HG03159 (cell line): ENCODE results near the gene ZBTB16.

ENCODE experiments used
- ATAC-seq: cut with Tn5 transposase; IDR thresholded peaks from one replicate; pipeline ENCODE4 v1.9.1; 2021; ENCODE audit warnings: mild to moderate bottlenecking, moderate library complexity; ENCODE audit not compliant: unreplicated experiment

ZBTB16 gene

DNA sequence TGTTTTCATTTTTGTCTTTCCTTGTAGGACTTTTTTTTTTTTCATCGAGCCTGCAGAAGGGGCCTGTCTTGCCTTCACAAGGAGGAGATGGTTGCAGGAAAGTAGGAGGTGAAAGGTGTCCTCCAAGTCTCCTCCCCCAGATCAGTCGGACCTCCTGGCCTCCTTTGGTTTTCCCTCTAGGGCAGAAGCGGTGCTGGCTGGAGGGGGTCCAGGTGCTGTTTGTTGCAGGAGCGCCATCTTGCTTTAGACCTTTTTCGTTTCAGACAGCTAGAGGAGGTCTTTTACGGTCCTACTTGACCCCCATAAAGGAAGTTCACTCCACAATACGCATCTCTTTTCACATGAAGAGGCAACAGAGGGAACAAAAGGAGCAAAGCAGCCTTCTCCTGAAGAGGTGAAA is 66.0 kb downstream of the ZBTB16 start:
- ATAC-seq, result no peak

DNA sequence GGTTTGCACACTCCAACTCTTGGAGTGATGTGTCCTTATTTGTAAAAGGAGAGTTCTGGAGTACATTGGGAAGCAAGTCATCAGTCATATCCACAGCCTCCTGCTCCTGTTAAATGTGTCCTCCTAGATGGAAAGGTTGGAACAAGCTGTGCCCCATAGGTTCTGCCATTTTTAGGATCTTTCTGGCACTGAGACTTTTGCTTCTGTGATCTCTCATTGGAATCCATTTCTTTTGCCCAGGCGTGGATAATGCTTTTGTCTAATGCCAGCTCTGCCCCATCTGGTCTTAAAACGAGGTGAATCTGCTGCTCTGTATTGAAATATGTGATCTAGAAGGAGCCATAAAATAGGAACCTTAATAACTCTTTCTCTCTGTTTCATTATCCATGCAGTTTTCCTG is 66.4 kb downstream of the ZBTB16 start:
- no peak for ATAC-seq

DNA sequence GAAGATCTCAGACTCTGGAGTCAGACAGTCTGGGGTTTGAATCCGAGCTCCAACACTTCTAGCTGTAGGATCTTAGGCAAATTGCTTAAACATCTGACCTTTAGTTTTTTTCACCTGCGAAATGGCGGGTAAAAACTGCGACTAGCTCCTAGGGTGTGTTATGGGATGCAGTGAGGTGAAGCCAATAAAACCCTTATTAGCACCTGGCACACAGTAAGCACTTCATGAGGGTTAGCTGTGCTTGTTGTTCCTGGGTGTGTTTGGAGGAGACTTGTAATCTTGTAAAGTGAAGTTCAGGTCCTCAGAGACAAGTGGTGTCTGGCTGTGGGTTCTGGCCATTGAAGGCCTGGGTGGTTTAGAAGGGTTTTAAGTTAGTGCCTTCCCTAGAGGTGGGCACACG is 68.9 kb downstream of the ZBTB16 start:
- no peak for ATAC-seq

DNA sequence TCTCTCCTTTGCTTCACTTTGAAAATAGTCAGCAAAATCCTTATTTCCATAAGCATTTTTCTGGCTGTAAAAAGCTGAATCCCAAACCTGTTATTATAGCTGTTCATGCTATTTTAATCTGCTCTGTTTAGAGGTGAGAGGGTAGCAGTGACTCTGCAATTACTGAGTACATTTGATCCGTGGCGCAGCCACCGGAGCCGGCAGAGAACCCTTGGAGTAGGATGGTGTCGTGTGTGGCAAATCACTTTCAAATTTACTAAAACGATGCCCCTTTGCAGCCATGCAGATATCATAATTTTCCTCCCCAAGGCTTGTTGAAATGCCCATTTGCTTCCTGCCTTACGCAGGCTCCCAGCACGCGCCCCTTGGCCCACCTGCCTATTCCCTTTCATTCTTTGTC is 69.6 kb downstream of the ZBTB16 start:
- no peak for ATAC-seq

DNA sequence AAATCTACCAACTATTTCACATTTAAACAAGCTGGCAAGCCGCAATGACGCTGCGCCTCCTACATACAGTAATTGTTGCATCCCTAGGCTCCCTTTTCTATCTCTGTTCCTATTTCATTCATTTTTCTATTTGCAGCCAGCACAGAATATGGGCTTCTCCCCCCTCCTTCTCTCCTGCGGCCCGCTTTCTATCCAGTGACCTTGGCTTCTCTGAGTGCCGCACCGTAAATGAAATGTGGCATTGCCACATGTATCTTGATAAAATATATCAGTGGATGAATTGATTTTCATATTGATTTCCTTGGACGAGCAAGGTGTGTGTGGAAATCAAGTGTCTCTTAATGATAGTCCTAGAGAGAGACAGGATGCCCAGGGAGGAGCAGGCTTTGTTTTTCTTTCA is 70.2 kb downstream of the ZBTB16 start:
- ATAC-seq, result no peak

DNA sequence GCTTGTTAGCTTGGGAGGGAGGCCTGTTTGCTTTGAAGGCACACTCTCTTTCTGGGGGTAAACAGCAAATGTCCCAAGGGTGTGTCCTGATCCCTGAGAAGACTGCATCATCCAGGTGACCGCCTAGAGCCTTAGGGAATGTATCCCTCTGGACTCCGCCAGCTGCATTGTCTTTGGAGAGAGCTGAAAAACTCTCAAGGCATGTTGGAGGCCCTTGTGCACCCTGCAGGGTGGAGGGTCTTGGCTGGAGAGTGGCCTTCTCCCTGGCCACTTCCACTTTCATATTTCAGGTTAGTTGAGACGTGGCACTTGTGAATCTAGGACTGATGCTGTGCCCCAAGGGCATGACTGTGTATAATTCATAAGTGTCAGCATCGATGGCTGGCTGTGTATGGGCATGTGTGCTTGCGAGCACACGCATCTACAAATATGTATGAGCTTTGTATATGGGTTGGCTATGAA is 70.6 kb downstream of the ZBTB16 start:
- ATAC-seq, result no peak

DNA sequence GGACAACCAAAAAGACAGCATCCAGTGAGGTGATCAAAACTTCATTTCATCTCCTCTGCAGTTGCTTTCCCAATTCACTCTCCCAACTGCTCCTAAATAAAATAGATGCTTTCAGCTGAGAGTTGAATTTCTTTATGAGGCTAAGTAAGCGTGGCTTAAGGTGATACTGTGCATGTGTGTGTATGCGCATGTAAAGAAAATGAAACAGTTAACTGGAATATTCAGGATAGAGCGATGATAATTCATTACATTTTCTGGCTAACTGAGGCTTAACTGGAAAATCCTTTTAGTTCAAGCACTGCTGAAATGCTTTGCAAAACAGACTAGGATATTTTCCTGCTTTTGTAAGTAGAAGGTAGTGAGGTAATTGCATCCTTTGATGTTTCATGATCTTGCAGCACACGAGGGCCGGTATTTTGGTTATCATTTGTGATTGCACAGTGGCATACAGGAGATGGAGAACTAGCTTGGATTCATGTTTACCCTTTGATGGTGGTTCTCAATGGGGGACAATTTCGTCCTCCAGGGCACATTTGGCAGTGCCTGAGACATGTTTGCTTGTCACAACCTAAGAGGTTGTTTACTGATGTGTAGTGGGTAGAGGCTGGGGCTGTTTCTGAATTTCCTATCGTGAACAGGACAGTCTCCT is 71.2 kb downstream of the ZBTB16 start:
- no peak for ATAC-seq

DNA sequence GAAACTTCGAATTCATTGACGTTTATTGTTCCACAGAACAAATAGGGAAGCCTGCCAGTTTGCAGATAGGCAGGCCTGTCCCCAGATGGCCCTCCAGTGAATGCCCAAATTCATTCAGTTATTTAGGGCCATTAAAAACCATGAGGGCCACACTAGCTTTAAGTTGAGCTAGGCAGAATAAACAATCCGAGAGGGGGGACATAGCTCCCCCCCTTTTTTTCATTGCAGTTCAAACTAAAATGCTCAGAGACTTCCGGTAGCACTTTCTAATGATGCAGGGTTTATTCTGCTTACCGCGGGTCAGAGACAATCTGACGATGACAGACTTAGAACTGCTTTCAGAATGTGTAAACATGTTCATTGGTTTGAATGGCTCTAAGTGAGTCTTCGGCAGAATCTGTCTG is 72.0 kb downstream of the ZBTB16 start:
- no peak for ATAC-seq

DNA sequence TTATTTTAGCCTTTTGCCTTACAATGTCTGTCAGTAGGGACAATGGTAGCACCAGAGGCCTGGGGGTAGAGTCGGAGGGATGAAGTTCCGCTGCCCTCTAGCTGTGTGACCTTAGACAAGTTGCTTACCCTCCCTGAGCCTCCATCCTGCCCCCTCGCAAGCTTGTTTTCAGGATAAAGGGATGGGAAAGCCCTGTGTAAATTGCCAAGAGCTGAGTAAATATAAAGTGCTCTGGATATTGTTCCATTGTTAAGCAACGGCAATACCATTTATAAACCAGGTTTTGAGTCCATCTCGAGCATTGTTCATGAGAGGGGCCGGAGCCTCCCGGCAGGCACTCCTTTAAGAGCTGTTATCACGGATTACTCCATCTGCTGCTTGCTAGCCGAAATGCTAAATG is 72.9 kb downstream of the ZBTB16 start:
- ATAC-seq, result no peak

DNA sequence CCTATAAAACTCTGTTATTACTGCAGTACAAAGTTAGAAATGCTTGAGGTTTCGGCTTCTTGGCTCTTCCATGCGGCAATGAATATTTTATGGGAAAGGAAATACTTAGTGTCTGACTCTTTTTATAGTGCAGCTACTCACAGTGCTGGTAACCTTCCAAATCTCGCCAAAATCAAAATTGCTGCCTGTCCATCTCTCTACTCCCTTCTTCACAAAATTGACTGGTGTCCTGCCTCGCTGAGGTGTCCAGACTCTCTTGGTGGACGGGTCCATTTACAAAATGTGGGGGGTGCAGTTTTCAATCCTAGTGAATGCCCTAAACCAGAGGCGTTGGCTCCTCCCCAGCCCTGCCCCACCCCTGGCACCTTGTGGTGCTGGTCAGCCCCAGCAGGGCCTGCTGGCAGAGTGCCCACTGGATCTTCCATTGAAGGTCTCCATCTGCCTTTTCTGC is 73.5 kb downstream of the ZBTB16 start:
- ATAC-seq, result no peak

DNA sequence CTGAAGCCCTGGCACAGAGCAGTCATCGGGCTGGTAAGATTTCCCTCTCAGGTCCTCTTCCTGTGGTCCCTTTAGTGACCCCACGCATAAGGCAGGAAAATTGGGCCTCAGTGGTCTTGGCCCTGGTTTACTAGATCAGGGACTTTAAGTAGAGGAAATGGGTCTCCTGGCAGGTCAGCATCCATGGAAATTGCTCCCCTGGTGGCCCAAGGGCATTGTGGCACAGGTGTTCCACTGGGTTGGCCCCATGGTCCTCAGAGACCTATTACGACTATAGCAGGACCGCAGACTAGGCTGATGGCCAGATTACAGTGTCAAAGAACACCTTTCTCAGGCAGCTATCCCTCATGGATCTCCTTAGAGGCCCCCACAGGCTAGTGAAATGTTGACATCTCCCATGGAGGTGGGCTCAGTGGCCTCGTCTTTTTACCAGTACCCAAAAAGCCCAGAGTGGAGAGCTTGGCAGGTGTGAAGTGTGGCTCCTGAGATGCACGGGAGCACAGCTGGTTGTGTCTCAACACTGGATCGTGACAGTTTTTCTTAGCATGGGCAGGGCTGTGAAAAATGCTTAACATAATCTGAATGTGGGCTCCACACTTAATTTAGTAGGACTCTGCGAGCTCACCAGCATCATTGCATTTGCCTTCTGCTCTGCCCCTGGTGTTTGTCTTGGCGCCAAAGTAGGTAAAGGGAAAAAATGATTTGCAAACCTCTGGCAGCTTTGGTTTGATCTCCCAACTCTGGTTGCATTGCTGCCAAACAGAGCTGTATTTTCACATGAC is 74.2 kb downstream of the ZBTB16 start:
- no peak for ATAC-seq

DNA sequence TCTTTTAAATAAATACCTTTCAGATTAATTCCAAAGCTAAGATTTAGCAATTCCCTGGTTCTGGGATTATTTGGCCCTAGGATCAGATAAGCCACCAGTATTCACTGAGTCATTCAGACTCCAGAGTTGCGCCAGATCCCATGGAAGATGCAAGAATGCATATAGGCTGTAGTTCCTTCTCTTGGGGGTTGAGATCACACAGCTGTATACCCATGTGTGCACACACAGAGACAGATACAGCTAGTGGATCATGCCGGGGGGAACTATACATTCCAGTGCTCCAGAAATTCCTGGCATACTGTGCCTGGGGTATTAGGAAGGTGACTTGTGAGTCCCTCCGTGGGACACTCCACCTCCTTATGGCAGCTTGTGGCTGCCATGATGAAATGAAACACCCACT is 75.4 kb downstream of the ZBTB16 start:
- no peak for ATAC-seq

DNA sequence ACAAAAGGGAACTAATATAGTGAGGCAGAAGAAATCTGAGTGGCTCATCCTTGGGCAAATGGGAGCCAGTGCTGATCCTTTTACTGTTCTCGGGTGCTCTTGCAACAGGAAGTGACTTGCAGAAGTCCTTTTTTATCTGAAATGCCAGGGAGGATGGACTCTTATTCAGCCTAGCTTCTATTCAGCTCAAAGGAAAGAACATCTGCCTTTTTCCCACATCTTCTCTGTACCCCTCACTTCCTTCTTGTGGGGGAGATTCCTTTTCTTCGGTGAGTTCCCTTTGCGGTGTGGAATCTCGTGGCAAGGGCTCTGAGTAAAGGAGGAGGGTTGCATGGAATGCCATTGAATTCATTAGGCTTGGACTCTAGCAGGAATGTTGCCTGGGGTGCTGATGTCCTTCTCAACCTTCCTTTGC is 76.2 kb downstream of the ZBTB16 start:
- ATAC-seq, result no peak

DNA sequence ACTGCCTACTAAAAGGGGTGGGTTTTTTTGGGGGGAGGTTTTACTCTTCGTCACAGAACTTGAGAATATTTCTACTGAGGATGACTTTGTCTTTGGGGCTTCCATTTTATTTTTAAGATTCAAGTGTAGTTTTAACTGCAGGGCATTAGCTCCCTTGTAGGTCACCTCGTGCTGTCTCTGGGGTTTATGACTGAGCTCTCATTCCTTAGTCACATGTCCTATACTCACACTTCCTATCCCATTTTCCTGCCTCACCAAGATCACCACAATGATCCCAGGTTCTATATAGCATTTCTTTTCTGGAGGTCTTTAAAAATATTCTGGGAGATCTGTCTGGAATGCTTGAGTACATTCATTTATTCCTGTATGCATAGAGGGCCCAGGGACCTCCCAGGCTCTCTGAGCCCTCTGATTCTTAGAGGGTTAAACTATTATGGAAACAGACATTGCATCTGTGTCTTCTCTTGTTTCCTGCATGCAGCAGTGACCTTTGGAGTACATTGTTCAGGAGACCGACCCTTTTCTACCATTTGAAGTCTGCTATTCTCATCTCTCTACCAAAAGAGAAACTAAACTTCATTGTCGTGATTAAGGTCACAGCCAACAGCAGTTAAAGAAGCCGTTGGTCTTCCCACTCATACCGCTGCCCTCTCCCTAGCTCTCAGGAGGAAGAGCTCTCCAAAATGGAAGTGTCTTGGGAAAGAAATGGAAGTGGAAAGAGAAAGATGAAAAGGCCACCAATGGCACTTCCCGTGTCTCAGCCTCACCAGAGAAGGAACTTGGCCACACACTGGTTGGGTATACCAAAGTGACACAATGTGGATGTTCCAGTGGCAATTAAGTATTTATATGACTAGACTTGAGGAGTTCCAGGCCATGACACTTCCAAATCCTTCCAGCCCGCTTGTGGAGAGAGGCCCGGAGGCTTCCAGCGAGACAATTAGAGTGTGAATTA is 77.5 kb downstream of the ZBTB16 start:
- ATAC-seq, result no peak

DNA sequence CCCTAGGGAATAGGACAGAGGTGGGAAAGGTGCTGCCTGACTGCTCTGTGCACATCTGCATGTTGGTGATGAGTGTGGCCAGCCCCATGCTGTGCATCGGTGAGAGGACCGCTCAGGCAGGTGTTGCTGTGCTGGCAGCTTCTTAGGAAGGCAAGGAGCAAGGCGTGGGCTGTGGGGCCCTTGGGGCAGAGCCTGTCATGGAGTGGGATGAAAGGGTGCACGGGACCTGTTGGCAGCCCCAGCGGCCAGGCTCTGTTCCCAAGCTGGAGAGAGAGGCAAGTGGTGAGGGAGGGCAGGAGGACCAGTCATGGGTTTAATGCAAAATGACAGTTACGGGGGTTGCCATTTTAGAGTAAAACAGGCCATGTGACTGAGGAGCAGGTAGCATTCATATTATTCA is 78.3 kb downstream of the ZBTB16 start:
- no peak for ATAC-seq

DNA sequence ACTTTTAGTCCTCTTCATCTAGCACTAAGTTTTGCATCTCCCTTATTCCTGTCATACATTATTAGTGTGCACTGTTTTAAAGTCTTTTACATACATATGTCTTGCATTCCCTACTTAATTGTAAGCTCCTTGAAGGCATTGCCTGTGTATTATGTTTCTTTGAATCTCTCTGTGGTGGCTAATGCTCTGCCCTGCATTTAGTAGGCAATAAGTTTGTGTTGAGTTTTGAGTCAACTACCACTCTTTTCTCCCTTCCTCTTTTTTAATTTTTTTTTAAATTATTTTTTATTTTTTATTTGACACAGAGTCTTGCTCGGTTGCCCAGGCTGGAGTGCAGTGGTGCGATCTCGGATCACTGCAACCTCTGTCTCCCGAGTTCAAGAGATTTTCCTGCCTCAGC is 78.9 kb downstream of the ZBTB16 start:
- no peak for ATAC-seq

DNA sequence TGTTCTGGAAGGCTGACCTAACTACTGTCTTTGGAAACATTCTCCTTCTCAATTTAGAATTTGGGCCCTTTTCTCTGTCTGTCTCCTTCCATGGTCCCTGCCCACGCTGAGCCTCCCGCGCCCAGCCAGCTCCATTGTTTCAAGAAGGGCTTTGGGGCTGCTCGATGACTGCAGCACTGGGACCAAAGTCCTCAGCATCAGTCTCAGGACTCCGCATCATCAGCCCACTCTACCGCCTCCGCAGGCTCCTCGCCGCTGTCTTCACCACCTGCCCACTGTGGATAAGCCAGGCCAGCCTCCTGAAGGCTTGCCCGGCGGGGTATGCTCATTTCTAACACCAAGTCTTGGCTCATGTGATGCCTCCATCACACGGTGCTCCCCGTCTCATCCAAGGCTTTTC is 81.3 kb downstream of the ZBTB16 start:
- no peak for ATAC-seq

DNA sequence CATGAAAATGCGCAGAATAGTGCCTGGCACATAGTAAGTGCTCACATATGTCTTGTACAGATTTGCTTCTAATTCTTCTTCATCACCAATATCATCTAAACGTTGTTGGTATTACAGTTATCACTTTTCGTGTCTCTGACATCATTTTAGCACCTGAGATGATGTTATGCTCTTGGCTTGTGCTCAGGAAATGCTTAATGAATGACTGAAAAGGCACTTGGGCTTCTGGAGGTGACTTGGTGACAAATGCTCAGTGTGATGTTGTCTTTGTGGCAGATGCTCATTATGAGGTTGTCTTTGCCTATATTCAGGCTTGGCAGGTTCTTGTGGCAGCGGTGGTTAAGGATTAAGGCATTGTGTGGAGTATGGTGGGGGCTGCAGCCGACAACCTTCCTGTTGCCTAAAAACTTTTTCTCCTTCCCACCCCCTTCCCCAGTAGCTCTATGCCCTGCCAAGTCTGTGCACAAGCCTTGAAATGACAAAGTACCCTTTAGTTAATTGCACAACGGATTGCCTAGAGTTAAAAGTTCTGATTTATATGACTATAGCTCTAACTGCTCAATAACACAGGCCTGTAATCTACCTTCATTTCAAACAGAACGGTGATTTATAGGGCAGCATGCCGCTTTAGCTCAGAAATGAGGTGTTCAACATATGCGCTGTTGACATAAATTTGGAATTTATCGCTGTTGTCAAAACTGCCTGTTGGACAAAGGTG is 82.5 kb downstream of the ZBTB16 start:
- ATAC-seq, result no peak

DNA sequence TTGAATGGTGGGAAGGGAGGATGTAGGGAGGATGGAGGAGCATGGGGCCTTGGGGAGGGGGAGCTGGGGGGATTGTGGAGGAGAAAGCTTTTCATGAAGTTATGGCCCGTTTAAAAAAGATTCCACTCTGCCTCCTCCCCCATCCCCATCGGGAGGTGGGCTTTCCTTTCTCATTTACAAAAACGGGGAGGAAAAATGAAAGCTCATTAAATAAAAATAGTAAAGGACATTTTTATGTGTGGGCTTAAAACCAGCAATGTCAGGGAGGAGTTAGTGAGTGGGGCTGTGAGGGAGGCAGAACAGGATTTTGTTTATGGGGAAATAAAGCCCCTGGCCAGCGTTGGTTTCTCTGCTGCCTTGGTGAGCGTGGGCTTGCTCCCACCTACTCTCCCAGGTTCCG is 83.2 kb downstream of the ZBTB16 start:
- no peak for ATAC-seq

DNA sequence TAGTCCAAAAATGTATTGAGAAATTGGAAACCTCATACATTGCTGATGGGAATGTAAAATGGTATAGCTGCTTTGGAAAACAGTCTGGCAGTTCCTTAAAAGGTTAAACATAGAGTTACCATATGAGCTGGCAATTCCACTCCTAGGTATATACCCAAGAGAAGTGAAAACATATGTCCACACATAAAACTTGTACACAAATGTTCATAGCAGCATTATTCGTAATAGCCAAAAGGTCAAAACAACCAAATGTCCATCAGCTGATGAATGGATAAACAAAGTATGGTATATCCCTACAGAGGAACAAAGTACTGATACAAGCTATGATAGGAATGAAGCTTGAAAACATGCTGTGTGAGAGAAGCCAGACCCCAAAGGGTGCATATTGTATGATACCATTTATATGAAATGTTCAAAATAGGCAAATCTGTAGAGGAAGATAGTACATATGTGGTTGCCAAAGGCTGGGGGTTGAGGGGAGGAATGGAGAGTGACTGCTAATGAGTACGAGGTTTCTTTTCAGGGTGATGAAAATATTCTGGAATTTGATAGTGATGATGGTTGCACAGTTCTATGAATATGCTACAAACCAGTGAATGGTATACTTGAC is 85.8 kb downstream of the ZBTB16 start:
- no peak for ATAC-seq
